Amniotic epithelial cell (primary cell): Measurements from ENCODE around the gene ARIH1.
"Not testable (repeated sequence)": the region's sequence is repeated elsewhere in the genome, so short reads cannot be mapped to it uniquely, and the experiment has no call there.

Experiments
- DNase-seq: peaks from one replicate; pipeline ENCODE4 v3.0.0-alpha.2; 2010; ENCODE audit warnings: low read depth

ARIH1 gene, protein sequence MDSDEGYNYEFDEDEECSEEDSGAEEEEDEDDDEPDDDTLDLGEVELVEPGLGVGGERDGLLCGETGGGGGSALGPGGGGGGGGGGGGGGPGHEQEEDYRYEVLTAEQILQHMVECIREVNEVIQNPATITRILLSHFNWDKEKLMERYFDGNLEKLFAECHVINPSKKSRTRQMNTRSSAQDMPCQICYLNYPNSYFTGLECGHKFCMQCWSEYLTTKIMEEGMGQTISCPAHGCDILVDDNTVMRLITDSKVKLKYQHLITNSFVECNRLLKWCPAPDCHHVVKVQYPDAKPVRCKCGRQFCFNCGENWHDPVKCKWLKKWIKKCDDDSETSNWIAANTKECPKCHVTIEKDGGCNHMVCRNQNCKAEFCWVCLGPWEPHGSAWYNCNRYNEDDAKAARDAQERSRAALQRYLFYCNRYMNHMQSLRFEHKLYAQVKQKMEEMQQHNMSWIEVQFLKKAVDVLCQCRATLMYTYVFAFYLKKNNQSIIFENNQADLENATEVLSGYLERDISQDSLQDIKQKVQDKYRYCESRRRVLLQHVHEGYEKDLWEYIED

GRCh38 chr15:72473614-72474465 is at the start of gene ARIH1:
TSS of gene ARIH1 (plus strand) at chr15:72474330. CDS start at chr15:72474640, 310 bp downstream.
- DNase-seq, result peak; percentile 93

GRCh38 chr15:72426753-72427152 is 47.4 kb upstream of the ARIH1 start:
- no peak for DNase-seq

DNA sequence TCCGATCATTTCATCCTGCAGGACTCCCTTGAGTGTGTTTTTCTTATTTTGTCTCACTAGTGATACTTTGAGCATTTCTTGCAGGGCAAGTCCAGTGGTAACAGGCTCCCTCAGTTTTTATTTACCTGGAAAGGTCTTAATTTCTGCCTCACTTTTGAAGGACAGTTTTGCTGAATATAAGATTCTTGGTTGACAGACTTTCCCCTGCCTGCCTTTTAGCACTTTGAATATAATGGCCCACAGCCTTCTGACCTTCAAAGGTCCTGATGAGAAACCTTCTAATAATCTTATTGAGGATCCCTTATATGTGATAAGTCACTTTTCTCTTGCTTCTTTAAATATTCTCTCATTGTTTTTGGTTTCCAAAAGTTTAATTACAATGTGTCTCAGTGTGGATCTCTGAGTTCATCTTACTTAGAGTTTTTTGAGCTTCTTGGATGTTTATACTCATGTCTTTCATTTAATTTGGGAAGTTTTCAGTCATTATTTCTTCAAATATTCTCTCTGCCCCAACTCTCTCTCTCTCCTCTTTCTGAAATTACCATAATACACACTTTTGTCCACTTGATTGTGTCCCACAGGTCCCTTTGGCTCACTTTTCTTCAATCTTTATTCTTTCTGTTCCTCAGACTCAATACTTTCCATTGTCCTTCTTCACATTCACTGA is 36.3 kb upstream of the ARIH1 start:
- no peak for DNase-seq

DNA sequence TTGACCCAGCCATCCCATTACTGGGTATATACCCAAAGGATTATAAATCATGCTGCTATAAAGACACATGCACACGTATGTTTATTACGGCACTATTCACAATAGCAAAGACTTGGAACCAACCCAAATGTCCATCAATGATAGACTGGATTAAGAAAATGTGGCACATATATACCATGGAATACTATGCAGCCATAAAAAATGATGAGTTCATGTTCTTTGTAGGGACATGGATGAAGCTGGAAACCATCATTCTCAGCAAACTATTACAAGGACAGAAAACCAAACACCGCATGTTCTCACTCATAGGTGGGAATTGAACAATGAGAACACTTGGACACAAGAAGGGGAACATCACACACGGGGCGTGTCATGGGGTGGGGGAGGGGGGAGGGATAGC is 31.3 kb upstream of the ARIH1 start:
- DNase-seq, result not testable (repeated sequence)

GRCh38 chr15:72445426-72445825 is 28.7 kb upstream of the ARIH1 start:
- no peak for DNase-seq

DNA sequence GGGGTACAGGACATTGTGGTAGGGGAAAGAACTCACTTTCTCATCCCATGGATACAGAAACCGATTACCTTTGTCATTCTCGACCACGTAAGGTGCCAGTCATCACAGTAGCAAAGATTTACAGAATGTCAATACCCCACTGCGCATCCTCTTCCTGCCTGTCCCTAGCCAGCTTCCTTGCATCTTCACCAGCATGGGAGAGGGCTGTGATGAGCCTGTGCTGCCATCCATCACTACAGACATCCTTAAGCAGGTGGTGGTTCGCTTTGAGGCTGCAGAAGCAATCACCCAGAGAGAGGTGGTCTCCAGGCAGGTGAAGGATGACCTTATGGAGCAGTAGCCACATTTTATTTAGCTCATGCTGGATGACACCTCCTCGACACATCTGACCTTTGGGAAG is 23.3 kb upstream of the ARIH1 start:
- DNase-seq, result no peak

DNA sequence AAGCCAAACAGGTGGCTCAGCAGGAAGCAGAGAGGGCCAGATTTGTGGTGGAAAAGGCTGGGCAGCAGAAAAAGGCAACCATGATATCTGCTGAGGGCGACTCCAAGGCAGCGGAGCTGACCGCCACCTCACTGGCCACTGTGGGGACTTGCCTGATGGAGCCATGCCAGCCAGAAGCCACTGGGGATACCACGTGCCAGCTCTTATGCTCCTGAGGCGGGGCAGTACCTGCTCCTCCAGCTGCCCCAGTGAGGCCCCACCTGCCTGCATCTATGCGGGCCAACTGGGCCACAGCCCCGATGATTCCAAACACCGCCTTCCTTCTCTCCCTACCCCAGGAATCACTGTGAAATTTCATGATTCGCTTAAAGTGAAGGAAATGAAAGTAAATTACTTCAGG is 22.9 kb upstream of the ARIH1 start:
- no peak for DNase-seq

- DNase-seq, result no peak
Observed at GRCh38 chr15:72456684-72457083, 17.4 kb upstream of the ARIH1 start.

- DNase-seq, result no peak
Observed at GRCh38 chr15:72460402-72460801, 13.7 kb upstream of the ARIH1 start.

DNA sequence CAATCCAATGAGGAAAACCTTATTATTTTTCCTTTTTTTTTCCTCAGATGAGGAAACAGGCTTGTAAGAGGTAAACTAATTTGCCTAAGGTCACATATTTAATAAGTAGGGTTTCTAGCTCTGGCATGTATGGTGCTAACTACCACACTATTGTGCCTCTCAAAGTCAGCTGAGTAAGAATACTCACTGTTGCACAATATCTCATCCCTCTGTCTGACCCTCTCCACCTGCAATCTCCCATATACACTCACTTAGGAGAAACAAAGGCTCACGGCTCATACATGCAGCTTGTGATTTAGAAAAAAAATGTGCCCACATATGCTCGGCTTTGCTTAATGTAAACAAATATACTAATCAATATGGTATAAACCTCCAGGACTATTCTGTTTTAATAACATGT is 10.4 kb upstream of the ARIH1 start:
- DNase-seq, result no peak

DNA sequence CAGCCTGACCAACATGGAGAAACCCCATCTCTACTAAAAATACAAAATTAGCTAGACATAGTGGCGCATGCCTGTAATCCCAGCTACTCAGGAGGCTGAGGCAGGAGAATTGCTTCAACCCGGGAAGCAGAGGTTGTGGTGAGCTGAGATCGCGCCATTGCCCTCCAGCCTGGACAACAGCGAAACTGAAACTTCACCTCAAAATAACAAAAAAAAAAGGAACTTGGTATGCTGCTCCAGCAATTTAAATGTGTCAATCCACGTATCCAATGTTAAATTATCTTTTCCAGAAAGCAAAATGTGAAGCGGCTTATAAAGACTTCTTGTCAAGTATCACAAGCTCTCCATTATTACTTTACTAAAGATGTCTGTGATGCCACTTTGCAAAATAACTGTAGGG is 9.9 kb upstream of the ARIH1 start:
- no peak for DNase-seq

DNA sequence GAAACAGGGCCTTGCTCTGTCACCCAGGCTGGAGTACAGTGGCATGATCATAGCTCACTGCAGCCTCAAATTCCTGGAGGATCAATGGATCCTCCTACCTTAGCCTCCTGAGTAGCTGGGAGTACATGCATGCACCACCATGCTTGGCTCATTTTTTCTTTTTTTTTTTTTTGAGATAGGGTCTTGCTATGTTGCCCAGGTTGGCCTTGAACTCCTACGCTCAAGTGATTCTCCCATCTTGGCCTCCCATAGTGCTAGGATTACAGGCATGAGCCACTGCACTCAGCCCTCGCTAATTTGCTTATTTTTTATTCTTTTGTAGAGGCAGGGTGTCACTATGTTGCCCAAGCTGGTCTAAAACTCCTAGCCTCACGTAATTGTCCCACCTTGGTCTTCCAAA is 6.0 kb upstream of the ARIH1 start:
- DNase-seq, result no peak

- DNase-seq, result peak; percentile 31
Observed at GRCh38 chr15:72472992-72473610, 1.0 kb upstream of the ARIH1 start.

- no peak for DNase-seq
Observed at GRCh38 chr15:72474466-72474911, 359 bp downstream of the ARIH1 start.

GRCh38 chr15:72474912-72475628 is 940 bp downstream of the ARIH1 start:
- DNase-seq, result peak; percentile 82

- no peak for DNase-seq
Observed at GRCh38 chr15:72475674-72476073, 1.5 kb downstream of the ARIH1 start.

GRCh38 chr15:72476330-72476729 is 2.2 kb downstream of the ARIH1 start:
- DNase-seq, result not testable (repeated sequence)

GRCh38 chr15:72481015-72481659 is 7.0 kb downstream of the ARIH1 start:
- no peak for DNase-seq

DNA sequence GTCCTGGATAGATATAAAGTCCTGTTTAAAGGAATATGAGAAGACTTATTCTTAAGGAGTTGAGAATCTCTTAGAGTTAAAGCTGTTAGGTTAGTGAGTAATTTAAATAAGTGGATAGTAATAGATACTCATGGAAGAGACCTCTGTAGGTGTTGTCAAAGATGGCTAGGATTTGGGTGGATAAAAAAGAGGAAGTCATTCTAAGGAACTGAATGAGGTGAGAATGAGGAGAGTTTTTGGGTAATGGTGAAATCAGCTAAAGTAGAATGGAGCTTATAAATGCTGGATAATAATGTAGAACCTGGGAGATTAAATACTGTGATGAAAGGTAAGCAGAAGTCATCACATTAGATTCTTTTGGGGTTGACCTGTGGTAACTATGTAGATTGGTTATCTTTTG is 8.1 kb downstream of the ARIH1 start:
- no peak for DNase-seq

GRCh38 chr15:72483279-72483678 is 9.1 kb downstream of the ARIH1 start:
- DNase-seq, result no peak

DNA sequence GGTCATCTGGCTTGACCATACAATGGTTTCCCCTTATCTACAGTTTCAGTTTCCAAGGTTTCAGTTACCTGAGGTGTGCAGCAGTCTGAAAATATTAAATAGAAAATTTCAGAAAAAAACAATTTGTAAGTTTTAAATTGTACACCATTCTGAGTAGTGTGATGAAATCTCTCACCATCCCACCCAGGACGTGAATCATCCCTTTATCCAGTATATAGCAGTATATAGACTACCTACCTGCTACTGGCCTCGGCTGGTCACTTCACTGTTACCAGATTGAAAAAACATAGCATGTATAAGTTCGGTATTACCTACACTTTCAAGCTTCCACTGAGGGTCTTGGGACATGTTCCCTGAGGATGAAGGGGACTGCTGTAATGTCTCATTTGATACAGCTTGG is 12.0 kb downstream of the ARIH1 start:
- peak; percentile 26 for DNase-seq
